ENCODE measurements around the gene SENP8.
A peak's percentile ranks its signal among the peaks of the same experiment; 100 is the strongest.

Gene SENP8

GRCh38 chr15:72113347-72114031 lies 4.7 kb upstream of the SENP8 start:
- DNase-seq: no peak

GRCh38 chr15:72116731-72117485 lies 1.3 kb upstream of the SENP8 start:
- peak; percentile 62 for DNase-seq

- peak; percentile 67 for DNase-seq
These were observed 652 bp upstream of the SENP8 start for GRCh38 chr15:72117486-72118016.

- DNase-seq: peak; percentile 29
These were observed 6.0 kb downstream of the SENP8 start for GRCh38 chr15:72124218-72124617.

GRCh38 chr15:72127724-72128322 lies 9.6 kb downstream of the SENP8 start:
- DNase-seq: no peak

- no peak for DNase-seq
These were observed 10.2 kb downstream of the SENP8 start for GRCh38 chr15:72128359-72128758.

- no peak for DNase-seq
These were observed 12.1 kb downstream of the SENP8 start for GRCh38 chr15:72130272-72130671.

- no peak for DNase-seq
These were observed 13.7 kb downstream of the SENP8 start for GRCh38 chr15:72131922-72132321.

- DNase-seq: no peak
These were observed 15.0 kb downstream of the SENP8 start for GRCh38 chr15:72133211-72133610.

- DNase-seq: peak; percentile 33
These were observed 17.5 kb downstream of the SENP8 start for GRCh38 chr15:72135719-72136118.

GRCh38 chr15:72136170-72137051 lies 18.2 kb downstream of the SENP8 start:
- DNase-seq: peak; percentile 32

- DNase-seq: no peak
These were observed 21.5 kb downstream of the SENP8 start for GRCh38 chr15:72139667-72140066.

GRCh38 chr15:72140088-72140487 lies 21.9 kb downstream of the SENP8 start:
- DNase-seq: no peak

GRCh38 chr15:72141171-72142084 lies 23.2 kb downstream of the SENP8 start:
- DNase-seq: no peak

GRCh38 chr15:72146221-72146620 lies 28.0 kb downstream of the SENP8 start:
- DNase-seq: no peak

GRCh38 chr15:72146934-72147333 lies 28.7 kb downstream of the SENP8 start:
- no peak for DNase-seq

- no peak for DNase-seq
These were observed 29.2 kb downstream of the SENP8 start for GRCh38 chr15:72147418-72147817.

- peak; percentile 61 for DNase-seq
These were observed 35.2 kb downstream of the SENP8 start for GRCh38 chr15:72153269-72154000.

- DNase-seq: no peak
These were observed 36.1 kb downstream of the SENP8 start for GRCh38 chr15:72154316-72154715.

GRCh38 chr15:72155003-72155621 lies 36.9 kb downstream of the SENP8 start:
- DNase-seq: no peak
